DOHH2 (cell line): ENCODE data around the gene DLK1.

Source experiments
- H3F3A ChIP-seq: fragments of 200-600 bp; sonication (generic), shearing (Covaris generic); 2 replicates; pipeline ENCODE4 v1.6.0; 2016; ENCODE audit warnings: antibody characterized with exemption, mild to moderate bottlenecking; ENCODE audit not compliant: control insufficient read depth, insufficient read depth
- H3K27ac ChIP-seq: fragments of 200-600 bp; sonication (generic); 2 replicates; pipeline ENCODE4 v1.5.1; 2014; ENCODE audit warnings: low read depth, mild to moderate bottlenecking, low read length, moderate library complexity
- H3K27me3 ChIP-seq: fragments of 200-600 bp; sonication (generic); 2 replicates; pipeline ENCODE4 v1.6.1; 2014; ENCODE audit warnings: mild to moderate bottlenecking, low read length, mixed read lengths; ENCODE audit not compliant: control insufficient read depth
- H3K36me3 ChIP-seq: fragments of 200-600 bp; sonication (generic); 2 replicates; pipeline ENCODE4 v1.6.1; 2014; ENCODE audit warnings: mild to moderate bottlenecking, low read length, moderate library complexity, mixed read lengths; ENCODE audit not compliant: control insufficient read depth
- H3K4me1 ChIP-seq: fragments of 200-600 bp; sonication (generic); 2 replicates; pipeline ENCODE4 v1.6.1; 2014; ENCODE audit warnings: mild to moderate bottlenecking, low read length, mixed read lengths; ENCODE audit not compliant: control insufficient read depth
- H3K4me2 ChIP-seq: fragments of 200-600 bp; sonication (generic); 2 replicates; pipeline ENCODE4 v1.6.0; 2014; ENCODE audit warnings: mild to moderate bottlenecking, low read length, moderate library complexity
- H3K4me3 ChIP-seq: fragments of 200-600 bp; sonication (generic); 2 replicates; pipeline ENCODE4 v1.5.1; 2014; ENCODE audit warnings: mild to moderate bottlenecking, low read length, mixed read lengths
- H3K79me2 ChIP-seq: fragments of 200-600 bp; sonication (generic); 2 replicates; pipeline ENCODE4 v1.6.1; 2014; ENCODE audit warnings: mild to moderate bottlenecking, low read length, mixed read lengths; ENCODE audit not compliant: control insufficient read depth
- H3K9me2 ChIP-seq: fragments of 200-600 bp; sonication (generic); replicated peaks from 2 replicates; pipeline ENCODE4 v1.6.1; 2014; ENCODE audit warnings: mild to moderate bottlenecking, low read length, mixed read lengths; ENCODE audit not compliant: control insufficient read depth
- H3K9me3 ChIP-seq: fragments of 200-600 bp; sonication (generic); 2 replicates; pipeline ENCODE4 v1.6.1; 2014; ENCODE audit warnings: antibody characterized with exemption, low read length, mixed read lengths; ENCODE audit not compliant: control insufficient read depth, insufficient read depth
- H4K20me1 ChIP-seq: fragments of 200-600 bp; sonication (generic); 2 replicates; pipeline ENCODE4 v1.6.0; 2014; ENCODE audit warnings: low read depth, mild to moderate bottlenecking, antibody characterized with exemption, low read length, moderate library complexity; ENCODE audit not compliant: control insufficient read depth, insufficient read depth
- CTCF ChIP-seq: fragments of 200-600 bp; sonication (generic); IDR thresholded peaks from one replicate; pipeline ENCODE4 v1.5.1; 2014; ENCODE audit warnings: antibody characterized with exemption, mild to moderate bottlenecking, low read depth, low read length; ENCODE audit not compliant: poor library complexity, severe bottlenecking
- EZH2phosphoT487 ChIP-seq: fragments of 200-600 bp; sonication (generic); IDR thresholded peaks from 2 replicates; pipeline ENCODE4 v1.6.1; 2017; ENCODE audit warnings: borderline replicate concordance, mild to moderate bottlenecking, antibody characterized with exemption, low read length, moderate library complexity, mixed read lengths

Gene DLK1

GRCh38 chr14:100773331-100774163, 46.9 kb downstream of the DLK1 start:
- Histone ChIP-seq H3F3A (no peaks in the 10 kb centered on the region), H3K9me2 (no peaks in the 10 kb centered on the region)

GRCh38 chr14:100774164-100774537, 47.5 kb downstream of the DLK1 start:
- Histone ChIP-seq H3K27me3 (no peaks in the 10 kb centered on the region), H3K36me3 (no peaks in the 10 kb centered on the region), H3K9me3 (no peaks in the 10 kb centered on the region), H3K4me1 (no peaks in the 10 kb centered on the region), H3K4me3 (no peak overlapping the region), H3K4me2 (no peak overlapping the region), H3K79me2 (no peaks in the 10 kb centered on the region), H3K27ac (no peak overlapping the region), H3F3A (no peaks in the 10 kb centered on the region), H3K9me2 (no peaks in the 10 kb centered on the region), H4K20me1 (no peaks in the 10 kb centered on the region)
- TF ChIP-seq CTCF (no peak), EZH2phosphoT487 (no peak)

More at GRCh38 chr14:100773331-100774163, 46.9 kb downstream of the DLK1 start:
- no peak for TF ChIP-seq EZH2phosphoT487
- no peak for TF ChIP-seq CTCF
- no peaks in the 10 kb centered on the region for H3K4me1 ChIP-seq
- no peaks in the 10 kb centered on the region for H4K20me1 ChIP-seq
- no peak overlapping the region for H3K27ac ChIP-seq
- no peaks in the 10 kb centered on the region for H3K27me3 ChIP-seq
- H3K79me2 ChIP-seq: no peaks in the 10 kb centered on the region
- H3K4me3 ChIP-seq: no peak overlapping the region
- no peaks in the 10 kb centered on the region for H3K9me3 ChIP-seq
- no peaks in the 10 kb centered on the region for H3K36me3 ChIP-seq
- H3K4me2 ChIP-seq: no peak overlapping the region

GRCh38 chr14:100775351-100775830, 48.7 kb downstream of the DLK1 start:
- no peaks in the 10 kb centered on the region for H3K9me2 ChIP-seq
- no peak overlapping the region for H3K4me3 ChIP-seq
- H4K20me1 ChIP-seq: no peaks in the 10 kb centered on the region
- TF ChIP-seq CTCF: no peak
- TF ChIP-seq EZH2phosphoT487: no peak
- H3K36me3 ChIP-seq: no peaks in the 10 kb centered on the region
- no peaks in the 10 kb centered on the region for H3K27me3 ChIP-seq
- no peaks in the 10 kb centered on the region for H3F3A ChIP-seq
- H3K4me2 ChIP-seq: no peak overlapping the region
- H3K9me3 ChIP-seq: no peaks in the 10 kb centered on the region
- no peaks in the 10 kb centered on the region for H3K4me1 ChIP-seq
- no peaks in the 10 kb centered on the region for H3K79me2 ChIP-seq
- no peak overlapping the region for H3K27ac ChIP-seq
